Measurements from ENCODE around the gene ATG10.
"Not testable (repeated sequence)": the region's sequence is repeated elsewhere in the genome, so short reads cannot be mapped to it uniquely, and the experiment has no call there.

The ATG10 gene

DNA sequence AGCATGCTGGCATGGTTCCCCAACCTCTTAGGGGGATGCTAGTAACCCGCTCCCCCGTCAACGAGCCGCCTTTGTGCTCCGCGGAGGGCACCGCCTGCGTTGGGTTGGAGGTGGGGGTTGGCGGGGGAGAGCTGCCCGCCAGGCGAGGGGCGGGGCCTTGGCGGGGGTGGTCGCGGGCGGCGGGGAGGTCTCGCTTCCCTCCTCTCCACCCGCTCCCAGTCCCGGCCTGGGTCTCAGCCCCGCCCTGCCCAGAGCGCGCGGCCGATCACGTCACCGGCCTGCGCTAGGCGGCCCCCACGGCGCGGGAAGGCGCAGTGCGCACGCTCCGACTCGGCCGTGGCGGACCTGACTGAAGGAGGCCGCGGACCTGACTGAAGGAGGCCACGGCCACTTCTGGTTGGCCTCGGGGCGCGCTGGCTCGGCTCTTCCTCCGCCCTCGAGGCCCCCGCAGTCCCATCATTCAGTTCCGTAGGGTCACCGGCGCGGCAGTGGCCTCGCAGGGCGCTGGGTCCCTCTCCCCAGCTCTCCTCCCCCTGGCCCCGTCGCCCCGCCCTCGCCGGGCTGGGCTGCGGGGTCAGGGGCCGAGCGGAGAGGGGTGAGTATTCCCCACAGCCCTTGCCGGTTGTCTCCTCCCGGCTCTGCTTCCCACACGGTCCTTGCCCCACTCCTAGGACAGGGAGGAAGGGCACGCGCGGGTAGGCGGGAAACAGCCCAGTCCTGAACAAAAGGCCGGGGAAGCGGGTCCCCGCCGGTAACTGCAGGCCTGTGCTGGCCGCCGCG, at the start of gene ATG10:
ATG10 (plus strand) TSS at position 312 of the 780 bp plus-strand sequence. CDS start 15,548 bp downstream, outside the sequence.
- peak; percentile 77 to 83 (median 80) for DNase-seq (ENCODE audit: low read depth in 3 of 3)

DNA sequence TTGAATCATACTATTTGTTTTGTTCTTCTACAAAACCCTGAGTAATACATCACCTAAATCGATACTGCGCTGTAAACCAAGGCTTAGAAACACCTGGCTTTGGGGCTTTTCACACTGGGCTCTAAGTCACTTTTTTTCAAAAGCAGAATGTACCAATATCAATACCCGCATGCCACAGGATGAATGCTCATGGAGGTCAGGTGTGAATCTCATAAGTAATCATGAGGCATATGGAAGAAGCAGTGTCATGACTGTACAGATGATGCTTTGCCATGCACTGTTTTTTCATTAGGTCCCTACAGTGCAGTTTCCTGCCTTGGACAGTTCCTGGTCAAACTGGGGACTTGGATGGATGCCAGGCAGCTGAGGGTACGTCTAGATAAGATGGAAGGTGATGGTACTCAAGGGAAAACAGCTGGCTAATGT, 49.0 kb upstream of the ATG10 start:
- no peak for DNase-seq (ENCODE audit: low read depth in 3 of 3)

DNA sequence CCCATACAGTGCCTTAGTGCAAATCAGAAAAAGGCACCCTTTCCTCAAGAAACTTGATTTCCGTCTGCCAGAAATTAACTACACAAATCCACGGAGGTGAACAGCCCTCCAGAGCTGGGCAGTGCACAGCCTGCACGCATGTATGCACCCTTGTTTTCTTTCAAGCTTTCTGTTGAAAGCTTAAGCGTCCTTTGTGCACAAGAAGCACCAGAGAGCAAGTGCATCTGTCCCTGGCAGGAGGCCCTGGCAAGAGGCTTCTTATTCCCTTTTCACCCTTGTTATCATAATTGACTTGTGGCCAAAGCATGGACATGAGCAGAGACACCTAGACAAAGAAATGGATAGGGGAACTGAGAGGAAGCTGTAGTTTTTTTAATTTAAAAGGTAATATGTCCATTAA, 47.4 kb upstream of the ATG10 start:
- DNase-seq (ENCODE audit: low read depth in 3 of 3): no peak

DNA sequence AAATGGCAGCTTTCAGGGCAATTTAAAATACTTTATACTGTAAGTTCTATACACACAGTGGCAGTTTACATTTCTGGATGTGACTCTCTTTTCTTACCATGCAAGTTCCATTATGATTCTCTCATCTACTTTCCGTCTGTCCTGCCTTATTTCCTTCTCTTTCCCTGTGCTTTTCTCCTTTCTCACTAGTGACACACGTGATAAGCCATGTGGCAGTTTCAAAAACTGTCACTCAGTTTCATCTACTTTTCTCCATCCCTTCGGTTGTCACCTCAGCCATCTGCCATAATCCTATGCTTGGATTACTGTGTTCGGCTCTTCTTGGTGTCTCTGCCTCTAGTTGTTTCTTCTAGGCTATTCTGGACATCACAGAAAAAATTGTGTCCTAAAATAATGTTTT, 46.8 kb upstream of the ATG10 start:
- no peak for DNase-seq (ENCODE audit: low read depth in 3 of 3)

DNA sequence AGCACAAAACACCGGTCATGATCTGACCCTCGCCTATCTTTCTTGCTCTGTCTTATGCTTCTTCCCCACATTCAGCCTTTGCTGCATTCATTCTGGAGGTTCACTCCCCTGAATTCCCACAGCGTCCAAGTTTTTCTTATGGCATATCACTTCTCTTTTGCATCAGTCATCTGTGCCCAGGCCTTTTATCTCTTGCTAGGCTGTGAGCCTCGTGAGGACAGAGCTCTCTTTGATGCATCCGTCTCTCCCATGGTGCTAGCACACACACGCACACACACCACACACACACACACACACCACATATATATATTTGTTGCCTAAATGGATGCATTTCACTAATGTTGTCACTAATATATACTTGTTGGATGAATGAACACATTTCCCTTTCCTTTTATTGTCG, 45.8 kb upstream of the ATG10 start:
- no peak for DNase-seq (ENCODE audit: low read depth in 3 of 3)

DNA sequence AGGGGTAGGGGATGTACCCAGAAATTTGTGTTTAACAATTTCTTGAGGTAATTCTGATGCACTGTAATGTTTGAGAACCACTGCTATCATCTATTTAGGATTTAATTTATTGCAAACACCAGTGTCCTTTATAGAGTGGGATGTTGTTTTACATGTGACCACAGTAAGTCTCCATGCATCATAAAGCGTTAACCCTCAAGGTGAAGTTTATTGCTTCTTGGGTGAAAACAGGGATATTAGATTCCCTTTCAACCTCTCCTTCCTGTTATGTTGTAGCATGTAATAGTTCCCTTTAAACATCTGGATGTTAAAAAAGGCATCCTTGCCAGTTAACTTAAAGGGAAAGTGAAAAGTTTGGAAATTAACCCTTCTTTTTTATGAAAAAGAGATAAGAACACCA, 35.8 kb upstream of the ATG10 start:
- DNase-seq (ENCODE audit: low read depth in 3 of 3): no peak

DNA sequence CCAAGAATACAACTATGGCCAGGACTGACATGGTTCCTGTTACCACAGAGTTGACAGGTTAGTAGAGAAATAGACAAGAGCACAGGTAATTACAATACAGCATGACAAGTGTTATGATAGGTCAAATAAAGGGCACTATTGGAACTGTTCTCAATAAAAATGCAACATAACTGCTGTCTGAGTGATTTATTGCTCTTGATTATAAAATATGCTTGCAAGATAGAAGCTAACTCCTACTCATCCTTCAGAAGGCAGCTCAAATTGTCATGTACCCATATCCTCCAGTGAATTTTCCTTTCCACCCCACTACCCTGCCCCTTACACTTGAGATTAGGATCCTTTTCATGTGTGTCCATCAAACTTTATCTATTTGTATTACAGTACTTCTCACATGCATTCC, 35.1 kb upstream of the ATG10 start:
- DNase-seq (ENCODE audit: low read depth in 3 of 3): no peak

DNA sequence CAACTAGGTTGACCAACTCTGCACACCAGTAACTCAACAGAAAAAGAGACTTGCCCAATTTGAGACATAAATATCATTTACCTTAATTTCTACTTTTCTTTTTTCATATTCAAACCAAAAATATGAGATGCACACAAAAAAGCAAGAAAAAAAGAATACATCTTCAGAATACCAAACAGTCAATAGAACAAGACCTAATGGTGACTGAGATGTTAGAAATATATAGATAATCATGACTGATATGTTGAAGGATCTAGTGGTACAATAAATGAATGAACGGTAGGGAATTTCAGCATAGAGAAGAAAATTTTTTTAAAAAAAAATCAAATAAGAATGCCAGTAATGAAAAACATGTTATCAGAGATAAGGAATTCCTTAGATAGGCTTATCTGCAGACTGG, 29.1 kb upstream of the ATG10 start:
- DNase-seq (ENCODE audit: low read depth in 3 of 3): no peak

DNA sequence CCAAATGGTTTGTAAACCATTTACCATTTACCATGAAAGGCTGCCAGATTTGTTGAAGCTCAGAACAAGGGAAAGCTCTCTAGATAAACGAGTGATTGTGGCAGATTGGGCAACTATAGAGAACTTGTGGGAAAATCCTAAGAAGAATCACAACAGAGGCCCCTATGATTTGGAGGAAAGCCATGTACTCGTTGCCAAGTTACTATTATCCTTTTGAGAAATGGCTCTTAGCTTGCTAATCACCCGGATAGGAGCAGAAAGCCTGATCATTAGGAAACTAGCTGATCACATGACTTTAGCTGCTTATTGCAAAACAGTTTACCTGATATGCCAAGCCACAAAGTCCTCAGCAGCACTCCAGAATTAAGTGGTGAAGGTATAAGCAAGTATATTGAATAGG, 23.5 kb upstream of the ATG10 start:
- no peak for DNase-seq (ENCODE audit: low read depth in 3 of 3)

DNA sequence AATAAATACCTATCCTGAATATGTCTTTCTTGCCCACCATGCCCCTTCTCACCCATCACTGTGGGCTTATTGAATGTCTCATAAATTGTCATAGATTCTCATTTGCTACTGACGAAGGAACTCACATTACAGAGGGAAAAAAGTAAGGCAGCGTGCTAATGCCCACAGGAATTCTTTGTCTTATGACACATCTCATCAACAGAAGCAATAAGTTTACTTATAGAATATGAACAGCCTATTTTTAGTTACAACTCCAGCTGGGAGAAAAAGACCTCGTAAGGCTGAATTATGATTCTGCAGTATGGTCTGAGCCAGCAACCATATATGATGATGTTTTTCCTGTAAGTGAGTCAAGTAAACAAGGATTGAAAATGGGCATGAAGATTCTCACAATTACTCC, 22.4 kb upstream of the ATG10 start:
- DNase-seq (ENCODE audit: low read depth in 3 of 3): no peak

DNA sequence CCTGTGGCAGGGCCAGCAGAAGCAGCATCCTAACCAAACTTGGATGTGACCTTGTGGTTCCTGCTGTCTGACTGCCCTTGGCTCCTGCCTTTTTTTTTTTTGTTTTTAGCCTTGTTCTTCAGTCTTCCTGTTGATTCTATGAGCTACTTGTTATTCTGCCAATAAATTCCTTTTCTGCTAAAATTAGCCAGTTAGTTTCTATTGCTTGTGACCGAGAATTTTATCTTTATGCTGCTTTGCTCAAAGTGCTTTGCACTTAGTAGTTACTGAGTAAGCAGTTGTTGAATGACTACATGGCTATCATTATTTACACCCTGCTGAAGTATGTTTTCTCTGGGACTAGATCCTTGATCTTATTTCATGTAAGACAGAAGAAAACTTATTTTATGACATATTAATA, 20.8 kb upstream of the ATG10 start:
- DNase-seq (ENCODE audit: low read depth in 3 of 3): no peak

DNA sequence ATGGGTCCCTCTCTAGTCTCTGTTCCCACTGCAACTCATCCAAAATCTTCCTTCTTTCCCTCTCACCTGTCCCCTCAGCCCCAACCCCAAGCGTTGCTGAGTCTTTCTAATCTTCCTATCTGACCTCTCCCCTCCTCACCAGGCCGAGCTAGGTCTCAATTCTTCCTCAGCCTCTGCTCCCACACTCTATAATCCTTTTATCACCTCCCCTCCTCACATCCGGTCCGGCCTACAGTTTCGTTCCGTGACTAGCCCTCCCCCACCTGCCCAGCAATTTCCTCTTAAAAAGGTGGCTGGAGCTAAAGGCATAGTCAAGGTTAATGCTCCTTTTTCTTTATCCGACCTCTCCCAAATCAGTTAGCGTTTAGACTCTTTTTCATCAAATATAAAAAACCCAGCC, 17.0 kb upstream of the ATG10 start:
- DNase-seq (ENCODE audit: low read depth in 3 of 3): not testable (repeated sequence)

DNA sequence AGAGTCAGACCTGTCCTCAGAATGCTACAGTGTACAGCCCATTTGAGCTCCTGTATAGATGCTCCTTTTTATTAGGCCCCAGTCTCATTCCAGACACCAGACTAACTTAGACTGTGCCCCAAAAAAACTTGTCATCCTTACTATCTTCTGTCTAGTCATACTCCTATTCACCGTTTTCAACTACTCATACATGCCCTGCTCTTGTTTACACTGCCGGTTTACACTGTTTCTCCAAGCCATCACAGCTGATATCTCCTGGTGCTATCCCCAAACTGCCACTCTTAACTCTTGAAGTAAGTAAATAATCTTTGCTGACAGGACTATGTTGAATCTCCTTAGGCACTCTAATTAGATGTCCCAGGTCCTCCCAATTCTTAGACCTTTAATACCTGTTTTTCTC, 13.7 kb upstream of the ATG10 start:
- DNase-seq (ENCODE audit: low read depth in 3 of 3): not testable (repeated sequence)

DNA sequence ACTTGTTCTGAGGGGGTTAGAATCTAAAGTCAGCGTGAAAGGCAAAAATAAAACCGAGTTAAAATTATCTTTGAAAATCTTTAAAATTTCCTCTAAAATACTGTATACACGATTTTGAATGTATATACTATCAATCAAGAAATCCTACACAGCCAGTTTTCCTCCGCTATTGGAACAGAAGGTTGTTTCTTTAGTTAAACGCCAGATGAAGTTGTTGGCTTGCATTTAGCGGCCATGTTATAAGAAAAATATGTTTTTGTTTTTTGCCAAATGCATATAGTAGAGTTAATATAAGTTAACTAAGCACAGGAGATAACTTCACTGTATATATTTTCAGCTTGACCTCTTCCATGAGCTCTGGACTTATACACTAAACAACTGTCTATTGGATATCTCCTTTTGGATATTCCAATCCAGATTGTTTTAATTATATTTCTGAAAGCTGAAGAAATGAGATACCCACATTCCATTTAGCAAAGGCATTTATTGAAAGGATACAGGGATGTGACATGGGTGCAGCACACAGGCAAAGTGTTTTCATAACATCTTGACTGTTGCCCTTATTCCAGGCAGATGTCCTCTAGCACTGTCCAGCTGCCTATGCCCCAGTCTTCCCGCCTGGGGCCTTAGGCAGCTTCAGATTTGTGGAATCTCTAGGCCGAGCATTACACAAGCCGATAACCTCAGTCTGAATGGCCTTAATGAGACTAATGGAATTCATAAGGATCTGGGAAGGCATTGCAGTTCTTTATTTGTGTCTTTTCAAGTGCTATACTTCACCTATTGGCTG, 10.0 kb upstream of the ATG10 start:
- DNase-seq (ENCODE audit: low read depth in 3 of 3): no peak

DNA sequence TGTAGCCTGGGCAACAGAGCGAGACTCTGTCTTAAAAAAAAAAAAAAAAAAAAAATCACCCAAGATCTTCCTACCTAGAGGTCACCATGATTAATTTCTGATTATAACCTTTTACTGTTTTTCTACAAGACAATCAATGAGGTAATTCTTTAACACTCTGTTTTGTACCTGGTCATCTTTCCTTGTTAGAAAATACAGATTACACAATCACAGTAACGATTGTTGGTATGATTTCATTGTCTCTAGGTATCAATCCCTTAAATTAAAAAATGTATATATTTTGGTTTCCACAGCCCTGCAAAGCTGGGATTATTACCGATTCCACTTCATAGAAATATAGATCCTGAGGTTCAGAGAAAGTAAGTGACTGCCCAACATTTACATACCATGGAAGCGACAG, 8.3 kb upstream of the ATG10 start:
- DNase-seq (ENCODE audit: low read depth in 3 of 3): no peak

DNA sequence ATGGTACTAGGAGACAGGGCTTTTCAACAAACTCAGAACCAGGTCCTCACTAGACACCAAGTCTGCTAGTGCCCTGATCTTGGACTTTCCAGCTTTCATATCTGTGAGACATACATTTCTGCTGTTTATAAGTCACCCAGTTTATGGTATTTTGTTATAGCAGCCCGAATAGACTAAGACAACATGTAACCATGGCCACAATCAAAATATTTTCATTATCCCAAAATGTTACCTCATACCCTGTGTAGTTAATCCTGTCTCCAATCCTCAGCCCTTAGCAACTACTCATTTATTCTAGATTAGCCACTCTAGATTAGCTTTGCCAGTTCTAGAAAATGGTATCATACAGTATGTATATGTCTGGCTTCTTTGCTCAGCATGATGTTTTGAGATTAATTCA, 6.3 kb upstream of the ATG10 start:
- DNase-seq (ENCODE audit: low read depth in 3 of 3): no peak

DNA sequence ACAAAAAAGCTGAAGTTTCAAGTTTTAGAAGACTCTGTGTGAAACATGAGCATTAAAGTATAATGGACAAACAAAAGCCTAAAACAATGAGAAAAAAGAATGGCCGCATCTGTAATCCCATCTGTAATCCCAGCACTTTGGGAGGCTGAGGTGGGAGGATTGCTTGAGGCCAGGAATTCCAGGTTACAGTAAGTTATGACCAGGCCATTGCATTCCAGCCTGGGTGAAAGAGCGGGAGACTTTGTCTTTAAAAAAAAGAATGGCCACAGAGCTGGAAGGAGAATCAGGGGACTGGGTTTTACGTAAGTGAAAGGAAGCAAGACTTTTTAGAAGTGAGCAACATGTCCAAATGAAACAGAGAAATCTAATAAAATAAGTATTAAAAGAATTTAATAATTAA, 2.6 kb upstream of the ATG10 start:
- DNase-seq (ENCODE audit: low read depth in 3 of 3): no peak

DNA sequence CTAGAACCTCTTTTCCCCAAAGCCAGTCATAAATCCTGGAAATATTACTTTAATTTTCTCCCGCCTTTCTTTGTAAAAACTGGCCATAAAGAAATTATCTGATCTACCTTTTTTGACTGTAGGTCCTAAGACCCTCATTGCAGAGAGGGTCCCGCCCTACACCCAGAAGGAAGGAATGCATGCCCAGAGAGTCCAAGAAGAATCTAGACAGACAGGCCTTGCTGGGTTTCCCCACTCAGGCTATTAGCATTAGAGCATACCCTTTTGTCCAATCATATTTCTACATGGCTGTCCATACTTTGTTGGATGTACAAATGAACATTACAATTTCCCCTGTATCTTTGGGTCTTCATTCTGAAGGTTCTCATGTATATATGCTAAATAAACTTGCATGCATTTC, 1.9 kb upstream of the ATG10 start:
- no peak for DNase-seq (ENCODE audit: low read depth in 3 of 3)

DNA sequence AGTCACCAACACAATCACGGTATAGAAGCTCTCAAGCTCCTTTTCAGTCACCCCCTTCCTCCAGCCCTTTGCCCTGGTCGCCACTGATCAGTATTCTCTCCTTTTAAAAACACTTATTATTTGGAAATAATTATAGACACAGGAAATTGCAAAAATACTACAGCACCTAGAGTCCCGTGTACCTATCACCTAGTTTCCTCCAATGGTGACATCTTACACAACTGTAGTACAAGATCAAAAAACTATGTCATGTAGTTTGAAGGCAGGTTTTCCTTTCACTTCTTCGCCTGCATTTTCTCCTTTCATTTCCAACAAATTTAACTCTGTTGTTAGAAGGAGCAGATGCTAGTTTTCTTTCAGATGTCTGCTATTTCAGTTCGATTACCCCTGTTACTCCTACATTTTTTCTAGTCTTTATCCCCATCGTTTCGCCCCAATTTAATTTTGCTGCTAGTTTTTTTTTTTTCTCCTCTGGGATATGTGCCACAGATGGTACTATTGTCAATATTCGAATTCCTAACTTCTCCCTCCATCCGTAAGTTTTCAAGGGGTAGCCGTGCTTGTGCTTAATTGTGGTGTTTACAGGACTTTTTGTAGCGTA, 612 bp upstream of the ATG10 start:
- no peak for DNase-seq (ENCODE audit: low read depth in 3 of 3)

DNA sequence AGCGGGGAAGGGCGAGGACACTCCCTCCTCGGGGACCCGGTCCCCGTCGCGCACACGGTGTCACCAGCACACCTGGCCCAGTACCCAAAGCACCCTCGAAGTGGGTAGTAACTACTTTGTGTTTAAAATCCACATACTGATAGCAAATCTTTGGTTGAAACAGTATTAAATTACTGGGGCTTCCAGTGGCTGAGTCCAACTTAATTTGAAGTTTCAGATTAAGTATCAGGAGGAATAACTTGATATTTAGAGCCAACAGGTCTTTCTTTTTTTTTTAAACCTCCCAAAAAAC, 615 bp downstream of the ATG10 start:
- no peak for DNase-seq (ENCODE audit: low read depth in 3 of 3)

DNA sequence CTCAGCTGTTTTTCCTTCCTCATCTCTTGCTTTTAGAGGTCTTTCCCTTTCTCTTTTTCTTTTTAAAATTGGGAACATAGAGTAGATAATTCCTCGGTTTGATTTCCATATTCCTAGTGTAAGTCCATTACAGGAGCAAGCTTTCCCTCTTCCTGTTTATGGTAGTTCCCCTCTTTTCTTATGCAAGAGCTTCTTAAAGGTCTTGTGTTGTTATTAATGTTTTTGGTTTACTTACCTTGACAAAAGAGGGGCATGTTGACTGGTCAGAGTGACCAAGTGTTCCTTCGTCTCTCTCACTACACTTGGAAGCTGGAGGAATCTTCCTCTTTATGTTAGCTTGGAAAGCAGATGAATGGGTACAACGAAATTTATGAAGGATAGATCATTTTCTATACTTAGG, 8.3 kb downstream of the ATG10 start:
- DNase-seq (ENCODE audit: low read depth in 3 of 3): no peak

DNA sequence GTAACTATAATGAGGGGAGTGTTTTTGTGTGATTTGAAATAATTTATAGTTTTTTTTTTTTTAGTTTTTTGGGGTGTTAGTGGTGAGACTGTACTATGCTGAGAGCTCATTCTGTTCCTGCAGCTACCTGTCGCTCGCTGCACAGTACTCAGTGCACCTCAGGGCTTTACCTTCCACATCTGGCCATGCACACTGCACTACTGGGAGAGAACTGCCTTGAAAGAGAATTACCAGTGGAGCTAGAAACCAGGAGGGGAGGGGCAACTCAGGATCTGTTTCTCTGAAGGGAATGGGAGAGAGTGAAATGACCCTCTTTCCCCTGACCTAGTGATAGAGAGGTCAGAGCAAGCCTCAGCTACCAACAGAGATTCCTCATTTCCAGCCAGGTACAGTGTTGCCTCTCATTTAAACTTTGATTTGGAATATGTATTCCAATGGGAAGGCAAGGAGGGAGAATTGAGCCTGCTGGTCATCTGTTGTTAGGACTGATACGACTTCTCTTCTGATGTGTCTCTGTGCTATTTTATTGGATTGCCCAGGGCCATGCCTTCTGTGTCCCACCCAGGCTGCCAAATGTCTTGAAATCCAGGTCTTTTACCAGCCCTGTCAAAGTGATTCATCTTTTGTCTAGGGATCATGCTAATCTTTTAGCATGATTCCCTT, 8.9 kb downstream of the ATG10 start:
- DNase-seq (ENCODE audit: low read depth in 3 of 3): no peak

Measured in stimulated activated CD4-positive, alpha-beta T cell treated with anti-CD3 and anti-CD28 coated beads, TNF-alpha, amount 100 ng/mL, for 4 hours (primary cell).